ENCODE data around the gene MED31.
"Not testable (repeated sequence)": the region's sequence is repeated elsewhere in the genome, so short reads cannot be mapped to it uniquely, and the experiment has no call there.

Gene MED31

GRCh38 chr17:6651354-6651918 lies at the start of gene MED31, which contains the start of gene C17orf100:
Gene MED31, minus strand, starts transcription at chr17:6651605. Its CDS starts 77 bp downstream, at chr17:6651528.
Gene C17orf100, plus strand, starts transcription at chr17:6651762. Its CDS starts 152 bp downstream, at chr17:6651914.
- DNase-seq: peak; percentile 97

- no peak for DNase-seq
Measured at GRCh38 chr17:6700948-6701307, 49.5 kb upstream of the MED31 start.

- DNase-seq: no peak
Measured at GRCh38 chr17:6699997-6700947, 48.9 kb upstream of the MED31 start.

GRCh38 chr17:6698004-6698403 lies 46.6 kb upstream of the MED31 start:
- DNase-seq: no peak

GRCh38 chr17:6696906-6697305 lies 45.5 kb upstream of the MED31 start:
- DNase-seq: no peak

- DNase-seq: no peak
Measured at GRCh38 chr17:6695565-6695964, 44.2 kb upstream of the MED31 start.

GRCh38 chr17:6695051-6695450 lies 43.6 kb upstream of the MED31 start:
- no peak for DNase-seq

- not testable (repeated sequence) for DNase-seq
Measured at GRCh38 chr17:6691958-6692357, 40.6 kb upstream of the MED31 start.

GRCh38 chr17:6691546-6691945 lies 40.1 kb upstream of the MED31 start:
- DNase-seq: no peak

GRCh38 chr17:6690641-6691040 lies 39.2 kb upstream of the MED31 start:
- DNase-seq: no peak

- DNase-seq: no peak
Measured at GRCh38 chr17:6688944-6689343, 37.5 kb upstream of the MED31 start.

- no peak for DNase-seq
Measured at GRCh38 chr17:6686026-6686425, 34.6 kb upstream of the MED31 start.

- DNase-seq: no peak
Measured at GRCh38 chr17:6684881-6685767, 33.7 kb upstream of the MED31 start.

- DNase-seq: no peak
Measured at GRCh38 chr17:6684460-6684783, 33.0 kb upstream of the MED31 start.

- no peak for DNase-seq
Measured at GRCh38 chr17:6683730-6684459, 32.5 kb upstream of the MED31 start.

- no peak for DNase-seq
Measured at GRCh38 chr17:6683081-6683684, 31.8 kb upstream of the MED31 start.

GRCh38 chr17:6682339-6682738 lies 30.9 kb upstream of the MED31 start:
- DNase-seq: no peak

GRCh38 chr17:6681671-6682070 lies 30.3 kb upstream of the MED31 start:
- no peak for DNase-seq

- no peak for DNase-seq
Measured at GRCh38 chr17:6681176-6681575, 29.8 kb upstream of the MED31 start.

GRCh38 chr17:6679241-6679640 lies 27.8 kb upstream of the MED31 start:
- DNase-seq: no peak

- DNase-seq: no peak
Measured at GRCh38 chr17:6677946-6678345, 26.5 kb upstream of the MED31 start.

GRCh38 chr17:6677158-6677831 lies 25.9 kb upstream of the MED31 start:
- DNase-seq: no peak

Data from CD4-positive, alpha-beta T cell treated with Interferon gamma for 1 hour (primary cell).